GM12801 (cell line): ENCODE data around the gene WFDC13.

Experiments
- TF ChIP-seq, protein P1 (sequence below): IDR thresholded peaks from one replicate; pipeline ENCODE4 v1.5.1; 2011; ENCODE audit warnings: control low read depth; ENCODE audit not compliant: insufficient read length; ENCODE audit errors: extremely low read depth

WFDC13 gene

DNA sequence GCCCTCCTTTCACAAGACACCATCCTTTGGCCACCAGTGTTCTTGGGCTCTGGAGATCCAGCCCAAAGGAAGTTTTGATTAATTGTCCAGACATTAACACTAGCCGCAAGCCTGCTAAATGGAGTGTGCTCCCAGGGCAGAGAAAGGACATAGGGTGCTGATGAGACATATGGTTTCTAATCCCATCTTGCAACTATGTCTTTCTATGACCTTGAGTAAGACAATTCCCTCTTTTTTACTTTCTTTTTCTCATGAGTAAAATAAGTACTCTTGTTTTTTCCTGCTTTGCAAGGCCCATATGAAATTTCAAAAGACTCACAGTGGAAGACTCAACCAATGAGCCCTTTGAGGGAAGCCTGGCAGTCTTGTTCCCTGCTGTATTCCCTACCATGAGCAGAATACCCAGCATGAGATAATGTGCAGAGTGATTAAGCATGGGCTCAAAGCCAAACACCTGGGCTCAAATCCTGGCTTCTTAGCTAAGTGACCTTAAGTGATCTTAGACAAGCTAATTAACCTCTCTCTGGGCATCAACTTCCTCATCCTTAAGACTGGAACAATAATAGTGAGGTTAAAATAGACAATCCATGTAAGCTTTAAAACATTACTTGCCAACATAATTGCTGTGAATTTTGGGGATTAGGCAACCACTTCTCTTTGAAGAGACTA lies 3.3 kb downstream of the WFDC13 start, which contains the start of gene WFDC10B:
WFDC10B (minus strand) TSS at position 51 of the 669 bp plus-strand sequence. CDS start 19,027 bp downstream, outside the sequence.
- TF ChIP-seq, protein P1, sequence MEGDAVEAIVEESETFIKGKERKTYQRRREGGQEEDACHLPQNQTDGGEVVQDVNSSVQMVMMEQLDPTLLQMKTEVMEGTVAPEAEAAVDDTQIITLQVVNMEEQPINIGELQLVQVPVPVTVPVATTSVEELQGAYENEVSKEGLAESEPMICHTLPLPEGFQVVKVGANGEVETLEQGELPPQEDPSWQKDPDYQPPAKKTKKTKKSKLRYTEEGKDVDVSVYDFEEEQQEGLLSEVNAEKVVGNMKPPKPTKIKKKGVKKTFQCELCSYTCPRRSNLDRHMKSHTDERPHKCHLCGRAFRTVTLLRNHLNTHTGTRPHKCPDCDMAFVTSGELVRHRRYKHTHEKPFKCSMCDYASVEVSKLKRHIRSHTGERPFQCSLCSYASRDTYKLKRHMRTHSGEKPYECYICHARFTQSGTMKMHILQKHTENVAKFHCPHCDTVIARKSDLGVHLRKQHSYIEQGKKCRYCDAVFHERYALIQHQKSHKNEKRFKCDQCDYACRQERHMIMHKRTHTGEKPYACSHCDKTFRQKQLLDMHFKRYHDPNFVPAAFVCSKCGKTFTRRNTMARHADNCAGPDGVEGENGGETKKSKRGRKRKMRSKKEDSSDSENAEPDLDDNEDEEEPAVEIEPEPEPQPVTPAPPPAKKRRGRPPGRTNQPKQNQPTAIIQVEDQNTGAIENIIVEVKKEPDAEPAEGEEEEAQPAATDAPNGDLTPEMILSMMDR = no peak

DNA sequence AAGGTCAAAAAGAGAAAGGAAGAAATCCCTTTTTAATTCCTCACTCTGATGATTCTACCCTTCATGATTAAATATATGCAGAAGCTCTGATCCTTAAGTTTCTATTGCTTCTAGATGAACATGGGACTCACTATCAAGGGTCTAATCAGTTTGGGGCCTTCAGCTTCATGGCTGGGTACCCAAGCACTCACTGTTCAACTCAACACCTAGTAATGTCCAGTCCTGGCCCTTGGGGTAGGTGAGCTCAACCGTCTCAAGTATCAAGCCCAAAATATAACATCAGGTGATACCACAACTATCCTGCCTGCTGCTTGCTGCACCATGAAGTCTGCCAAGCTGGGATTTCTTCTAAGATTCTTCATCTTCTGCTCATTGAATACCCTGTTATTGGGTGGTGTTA lies 20.2 kb downstream of the WFDC13 start, which contains the start of gene SPINT4:
SPINT4 (plus strand) TSS at position 301 of the 400 bp plus-strand sequence; CDS start at position 322, 21 bp downstream.
- TF ChIP-seq, protein P1 = no peak

DNA sequence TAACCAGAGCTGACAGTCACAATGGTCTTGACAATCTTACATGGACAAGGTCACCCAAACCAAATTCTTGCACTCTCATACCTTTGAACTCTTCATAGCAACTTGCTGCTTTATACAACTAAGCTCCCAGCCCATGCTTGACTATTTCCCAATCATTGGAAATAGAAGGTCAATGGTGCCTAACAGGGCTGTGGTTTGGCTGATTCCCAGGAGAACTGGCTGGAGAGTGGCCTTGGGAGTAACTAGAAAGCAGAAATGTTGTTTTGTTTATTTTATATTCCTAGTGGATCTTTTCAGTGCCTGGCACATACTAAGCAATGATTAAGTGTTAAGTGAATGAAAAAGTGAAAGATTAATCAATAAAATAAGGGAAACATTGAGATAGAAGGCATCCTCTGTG lies 23.3 kb downstream of the WFDC13 start:
- TF ChIP-seq, protein P1 = no peak

DNA sequence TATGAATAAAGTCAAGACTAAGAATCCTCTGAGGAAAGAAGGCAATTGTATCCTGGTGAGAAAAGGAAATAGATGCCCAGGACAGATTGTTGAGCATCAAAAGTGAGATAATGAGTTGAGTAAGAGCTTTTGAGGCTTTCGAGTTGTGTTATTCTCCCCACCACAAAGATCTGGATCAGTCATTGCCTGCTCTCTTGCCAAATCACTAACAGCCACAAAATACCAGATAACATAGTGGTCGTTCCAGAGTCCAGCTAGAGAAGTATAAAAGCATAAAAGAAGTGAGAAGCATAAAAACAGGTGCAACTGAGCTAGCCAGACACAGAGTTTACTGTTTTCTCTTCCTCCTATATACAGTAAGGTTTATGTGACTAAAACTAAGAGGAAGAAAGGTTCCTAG lies 25.2 kb downstream of the WFDC13 start:
- TF ChIP-seq, protein P1 = no peak

DNA sequence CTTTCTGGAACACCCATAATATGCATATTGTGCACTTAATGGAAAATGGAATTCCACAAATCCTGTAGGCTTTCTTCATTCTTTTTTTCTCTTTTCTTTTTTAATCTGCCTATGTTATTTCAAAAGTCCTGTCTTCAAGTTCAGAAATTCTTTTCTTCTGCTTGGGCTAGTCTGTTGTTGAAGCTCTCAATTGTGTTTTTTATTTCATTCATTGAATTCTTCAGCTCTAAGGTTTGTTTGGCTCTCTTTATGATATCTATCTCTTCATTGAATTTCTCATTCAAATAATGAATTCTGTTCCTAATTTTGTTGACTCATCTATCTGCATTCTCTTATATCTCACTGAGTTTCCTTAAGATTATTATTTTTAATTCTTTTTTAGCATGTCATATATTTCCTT lies 30.4 kb downstream of the WFDC13 start:
- TF ChIP-seq, protein P1 = no peak

DNA sequence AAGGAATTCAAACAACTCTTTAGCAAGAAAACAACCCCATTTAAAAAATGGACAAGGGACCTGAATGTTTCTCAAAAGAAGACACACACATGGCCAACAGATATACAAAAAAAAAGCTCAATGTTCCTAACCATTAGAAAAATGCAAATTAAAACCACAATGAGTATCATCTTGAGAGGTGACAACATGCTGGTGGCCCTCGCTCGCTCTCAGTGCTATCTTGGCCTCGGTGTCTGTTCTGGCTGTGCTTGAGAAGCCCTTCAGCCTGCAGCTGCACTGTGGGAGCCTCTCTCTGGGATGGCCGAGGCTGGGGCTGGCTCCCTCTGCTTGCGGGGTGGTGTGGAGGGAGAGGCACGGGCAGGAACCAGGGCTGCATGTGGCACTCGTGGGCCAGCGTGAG lies 33.7 kb downstream of the WFDC13 start:
- TF ChIP-seq, protein P1 = no peak

DNA sequence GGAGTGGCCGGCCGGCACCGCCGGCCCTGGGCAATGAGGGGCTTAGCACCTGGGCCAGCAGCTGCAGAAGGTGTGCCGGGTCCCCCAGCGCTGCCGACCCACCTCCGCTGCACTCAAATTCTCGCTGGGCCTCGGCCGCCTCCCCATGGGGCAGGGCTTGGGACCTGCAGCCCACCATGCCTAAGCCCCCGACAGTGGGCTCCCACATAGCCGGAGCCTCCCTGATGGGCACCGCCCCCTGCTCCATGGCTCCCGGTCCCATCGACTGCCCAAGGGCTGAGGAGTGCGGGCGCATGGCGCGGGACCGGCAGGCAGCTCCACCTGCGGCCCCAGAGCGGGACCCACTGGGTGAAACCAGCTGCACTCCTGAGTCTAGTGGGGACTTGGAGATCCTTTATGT lies 34.1 kb downstream of the WFDC13 start:
- TF ChIP-seq, protein P1 = no peak
